ENCODE results near the gene USP49. TPM values are rescaled to one million over a fixed set of nuclear protein-coding genes. Genes with fewer than 3 reads are reported as not detected.

The USP49 gene
- total RNA-seq, 1 experiment from 2014 or later, result 7.0 TPM

- Mint-ChIP-seq H3K4me1 (ENCODE audit: low read depth, unreplicated experiment) (no peaks in the 10 kb centered on the region), H3K9me3 (ENCODE audit: low read depth, unreplicated experiment) (no peaks in the 10 kb centered on the region), H3K27ac (ENCODE audit: unreplicated experiment) (no peak overlapping the region), H3K4me3 (ENCODE audit: low read depth, unreplicated experiment) (no peak overlapping the region), H3K36me3 (ENCODE audit: insufficient read depth, unreplicated experiment) (no peaks in the 10 kb centered on the region), H3K27me3 (ENCODE audit: unreplicated experiment) (no peaks in the 10 kb centered on the region)
- no peak for TF ChIP-seq CTCF (IDR thresholded peaks at IDR 0.05; ENCODE audit: unreplicated experiment)
- DNase-seq, result no peak
- CTCF ChIA-PET, result no interaction called here
- no TSS peak for BruUV-seq (replicated peaks)
- intact Hi-C loops (cut with micrococcal nuclease; ENCODE audit: unreplicated experiment), result no loop called here
Measured at GRCh38 chr6:41878961-41879405, 16.2 kb downstream of the USP49 start.

DNA sequence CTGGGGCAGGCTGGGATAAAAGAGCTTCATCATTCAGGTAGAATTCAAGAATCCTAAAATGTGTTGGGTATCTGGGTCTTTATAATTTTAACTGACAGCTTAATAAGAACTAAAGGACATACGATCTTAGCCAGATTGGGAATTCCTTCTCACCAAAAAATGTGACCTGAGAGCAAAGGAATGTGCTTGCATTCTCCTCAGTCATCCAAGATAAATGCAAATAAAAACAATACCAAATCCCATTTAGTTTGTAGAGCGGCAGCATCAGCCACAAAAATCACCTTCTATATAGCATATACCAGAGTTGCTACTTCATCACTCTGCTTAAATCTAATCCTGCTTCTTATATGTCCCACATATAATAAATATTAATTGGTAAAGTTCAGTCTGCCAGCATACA is 16.9 kb downstream of the USP49 start:
- no TSS peak for BruUV-seq (replicated peaks)
- Mint-ChIP-seq H3K36me3 (ENCODE audit: insufficient read depth, unreplicated experiment) (no peaks in the 10 kb centered on the region), H3K27ac (ENCODE audit: unreplicated experiment) (no peak overlapping the region), H3K4me1 (ENCODE audit: low read depth, unreplicated experiment) (no peaks in the 10 kb centered on the region), H3K27me3 (ENCODE audit: unreplicated experiment) (no peaks in the 10 kb centered on the region), H3K4me3 (ENCODE audit: low read depth, unreplicated experiment) (no peak overlapping the region), H3K9me3 (ENCODE audit: low read depth, unreplicated experiment) (no peaks in the 10 kb centered on the region)
- DNase-seq, result no peak
- CTCF ChIA-PET, result interaction anchor here (0.9 kb wide), 1 partner anchor 90 kb away, joined by 3 read pairs; no protein-coding TSS in a partner anchor
- intact Hi-C loops (cut with micrococcal nuclease; ENCODE audit: unreplicated experiment), result no loop called here
- no peak for TF ChIP-seq CTCF (IDR thresholded peaks at IDR 0.05; ENCODE audit: unreplicated experiment)

DNA sequence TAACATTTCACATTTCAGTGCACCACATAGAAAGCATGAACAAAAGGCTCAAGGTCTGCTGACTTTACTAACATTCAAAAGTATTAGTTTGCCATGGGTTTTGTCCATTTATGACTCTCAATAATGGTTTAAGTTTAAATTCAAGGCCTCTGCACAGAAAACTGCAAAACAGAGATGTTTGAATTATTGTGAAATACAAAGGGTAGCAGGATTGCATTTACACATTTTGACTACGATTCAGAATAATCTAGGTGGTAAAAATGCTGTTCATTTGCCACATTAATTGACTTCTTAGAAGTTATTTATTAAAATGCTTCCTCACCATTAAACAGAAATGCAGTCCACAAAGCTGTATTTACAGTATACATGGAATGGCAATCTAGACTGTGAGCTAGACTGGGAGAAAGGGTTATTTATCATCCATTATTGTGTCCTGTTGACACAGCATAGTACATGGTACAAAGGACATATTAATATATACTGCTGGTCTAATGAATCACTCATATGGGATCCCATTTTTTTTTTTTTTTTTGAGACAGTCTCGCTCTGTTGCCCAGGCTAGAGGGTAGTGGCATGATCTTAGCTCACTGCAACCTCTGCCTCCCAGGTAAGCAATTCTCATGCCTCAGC is 18.0 kb downstream of the USP49 start:
- Mint-ChIP-seq H3K9me3 (ENCODE audit: low read depth, unreplicated experiment) (no peaks in the 10 kb centered on the region), H3K4me3 (ENCODE audit: low read depth, unreplicated experiment) (no peak overlapping the region), H3K27me3 (ENCODE audit: unreplicated experiment) (no peaks in the 10 kb centered on the region), H3K27ac (ENCODE audit: unreplicated experiment) (no peak overlapping the region), H3K4me1 (ENCODE audit: low read depth, unreplicated experiment) (no peaks in the 10 kb centered on the region), H3K36me3 (ENCODE audit: insufficient read depth, unreplicated experiment) (no peaks in the 10 kb centered on the region)
- intact Hi-C loops (cut with micrococcal nuclease; ENCODE audit: unreplicated experiment), result no loop called here
- BruUV-seq (replicated peaks), result no TSS peak
- TF ChIP-seq CTCF (IDR thresholded peaks at IDR 0.05; ENCODE audit: unreplicated experiment), result no peak
- CTCF ChIA-PET, result no interaction called here
- no peak for DNase-seq

GRCh38 chr6:41874741-41875140 is 20.4 kb downstream of the USP49 start:
- intact Hi-C loops (cut with micrococcal nuclease; ENCODE audit: unreplicated experiment), result no loop called here
- Mint-ChIP-seq H3K4me1 (ENCODE audit: low read depth, unreplicated experiment) (no peaks in the 10 kb centered on the region), H3K9me3 (ENCODE audit: low read depth, unreplicated experiment) (no peaks in the 10 kb centered on the region), H3K4me3 (ENCODE audit: low read depth, unreplicated experiment) (no peak overlapping the region), H3K27ac (ENCODE audit: unreplicated experiment) (no peak overlapping the region), H3K36me3 (ENCODE audit: insufficient read depth, unreplicated experiment) (no peaks in the 10 kb centered on the region), H3K27me3 (ENCODE audit: unreplicated experiment) (no peaks in the 10 kb centered on the region)
- CTCF ChIA-PET, result interaction anchor here (0.6 kb wide), 1 partner anchor 135 kb away, joined by 5 read pairs; no protein-coding TSS in a partner anchor
- DNase-seq, result no peak
- no peak for TF ChIP-seq CTCF (IDR thresholded peaks at IDR 0.05; ENCODE audit: unreplicated experiment)
- no TSS peak for BruUV-seq (replicated peaks)

All from Calu3 (cell line).